Nephron (organoid): ENCODE data around the gene MACROD2.
"Not testable (repeated sequence)": the region's sequence is repeated elsewhere in the genome, so short reads cannot be mapped to it uniquely, and the experiment has no call there.

Experiments
- H3K27ac Mint-ChIP-seq, 3 experiments: 2 replicates each; pipeline ENCODE4 v1.8.0; 2020; ENCODE audit warnings: mixed read lengths in 3 of 3, mild to moderate bottlenecking in 2 of 3, moderate library complexity in 1 of 3
- H3K27me3 Mint-ChIP-seq: 2 replicates; pipeline ENCODE4 v1.8.0; 2021; ENCODE audit warnings: low read depth, mild to moderate bottlenecking, moderate library complexity, mixed read lengths
- H3K36me3 Mint-ChIP-seq: 2 replicates; pipeline ENCODE4 v1.8.0; 2020; ENCODE audit warnings: low read depth, mixed read lengths
- H3K4me1 Mint-ChIP-seq: 2 replicates; pipeline ENCODE4 v1.8.0; 2020; ENCODE audit warnings: mixed read lengths
- H3K4me3 Mint-ChIP-seq, 3 experiments: 2 replicates each; pipeline ENCODE4 v1.8.0; 2020; ENCODE audit warnings: mild to moderate bottlenecking in 3 of 3, mixed read lengths in 3 of 3, moderate library complexity in 2 of 3
- H3K9me3 Mint-ChIP-seq: 2 replicates; pipeline ENCODE4 v1.8.0; 2020; ENCODE audit warnings: mixed read lengths
- TF ChIP-seq, protein P1 (sequence below), 3 experiments: fragments of 200-600 bp; sonication (generic); IDR thresholded peaks; one replicate each; pipeline ENCODE4 v1.5.0; 2021; ENCODE audit warnings: antibody characterized with exemption in 3 of 3; ENCODE audit not compliant: unreplicated experiment in 3 of 3

Gene MACROD2

GRCh38 chr20:14005996-14006395 lies 10.7 kb downstream of the MACROD2 start:
- Mint-ChIP-seq H3K27me3 (no peaks in the 10 kb centered on the region), H3K4me3 (no peak overlapping the region), H3K4me1 (no peaks in the 10 kb centered on the region), H3K36me3 (peaks cover 16% of the 10 kb centered on the region), H3K9me3 (peaks cover 13% of the 10 kb centered on the region), H3K27ac (no peak overlapping the region)
- TF ChIP-seq, protein P1, sequence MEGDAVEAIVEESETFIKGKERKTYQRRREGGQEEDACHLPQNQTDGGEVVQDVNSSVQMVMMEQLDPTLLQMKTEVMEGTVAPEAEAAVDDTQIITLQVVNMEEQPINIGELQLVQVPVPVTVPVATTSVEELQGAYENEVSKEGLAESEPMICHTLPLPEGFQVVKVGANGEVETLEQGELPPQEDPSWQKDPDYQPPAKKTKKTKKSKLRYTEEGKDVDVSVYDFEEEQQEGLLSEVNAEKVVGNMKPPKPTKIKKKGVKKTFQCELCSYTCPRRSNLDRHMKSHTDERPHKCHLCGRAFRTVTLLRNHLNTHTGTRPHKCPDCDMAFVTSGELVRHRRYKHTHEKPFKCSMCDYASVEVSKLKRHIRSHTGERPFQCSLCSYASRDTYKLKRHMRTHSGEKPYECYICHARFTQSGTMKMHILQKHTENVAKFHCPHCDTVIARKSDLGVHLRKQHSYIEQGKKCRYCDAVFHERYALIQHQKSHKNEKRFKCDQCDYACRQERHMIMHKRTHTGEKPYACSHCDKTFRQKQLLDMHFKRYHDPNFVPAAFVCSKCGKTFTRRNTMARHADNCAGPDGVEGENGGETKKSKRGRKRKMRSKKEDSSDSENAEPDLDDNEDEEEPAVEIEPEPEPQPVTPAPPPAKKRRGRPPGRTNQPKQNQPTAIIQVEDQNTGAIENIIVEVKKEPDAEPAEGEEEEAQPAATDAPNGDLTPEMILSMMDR (IDR thresholded peaks at IDR 0.05; ENCODE audit: unreplicated experiment in 3 of 3), result no peak

DNA sequence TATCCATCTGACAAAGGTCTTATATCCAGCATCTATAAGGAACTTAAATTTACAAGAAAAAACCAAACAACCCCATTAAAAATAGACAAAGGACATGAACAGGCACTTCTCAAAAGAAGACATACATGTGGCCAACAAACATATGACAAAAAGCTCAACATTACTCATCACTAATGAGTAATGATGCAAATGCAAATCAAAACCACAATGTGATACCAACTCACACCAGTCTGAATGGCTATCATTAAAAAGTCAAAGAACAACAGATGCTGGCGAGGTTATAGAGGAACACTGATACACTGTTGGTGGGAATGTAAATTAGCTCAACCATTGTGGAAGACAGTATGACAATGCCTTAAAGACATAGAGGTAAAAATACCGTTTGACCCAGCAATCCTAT lies 13.9 kb downstream of the MACROD2 start:
- TF ChIP-seq, protein P1 (IDR thresholded peaks at IDR 0.05; ENCODE audit: unreplicated experiment in 3 of 3), result no peak
- H3K27me3 Mint-ChIP-seq, result no peaks in the 10 kb centered on the region
- H3K4me3 Mint-ChIP-seq, result no peak overlapping the region
- H3K36me3 Mint-ChIP-seq, result peaks cover 24% of the 10 kb centered on the region
- H3K9me3 Mint-ChIP-seq, result peaks cover 19% of the 10 kb centered on the region
- no peaks in the 10 kb centered on the region for H3K4me1 Mint-ChIP-seq
- no peak overlapping the region for H3K27ac Mint-ChIP-seq

DNA sequence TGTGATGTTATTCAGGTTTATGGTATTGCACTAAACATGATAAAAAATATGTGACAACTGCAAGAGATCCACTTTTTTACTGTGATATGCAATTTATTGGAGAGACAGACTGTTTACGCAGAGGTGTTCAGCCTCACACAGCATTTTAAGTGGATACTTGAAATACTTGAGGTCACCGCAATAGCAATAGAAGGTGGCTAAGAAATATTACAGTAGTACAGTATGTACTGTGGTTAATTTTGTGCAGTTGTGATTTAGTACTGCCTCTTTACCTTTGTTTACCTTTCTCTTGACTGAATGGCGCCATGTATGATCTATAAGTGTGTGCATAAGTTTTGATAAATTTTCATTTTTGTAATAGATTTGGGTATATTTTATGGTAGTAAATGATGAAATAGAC lies 17.4 kb downstream of the MACROD2 start:
- Mint-ChIP-seq H3K27me3 (no peaks in the 10 kb centered on the region), H3K9me3 (peaks cover 37% of the 10 kb centered on the region), H3K36me3 (peaks cover 33% of the 10 kb centered on the region), H3K27ac (no peak overlapping the region), H3K4me3 (no peak overlapping the region), H3K4me1 (no peaks in the 10 kb centered on the region)
- TF ChIP-seq, protein P1 (IDR thresholded peaks at IDR 0.05; ENCODE audit: unreplicated experiment in 3 of 3), result no peak

DNA sequence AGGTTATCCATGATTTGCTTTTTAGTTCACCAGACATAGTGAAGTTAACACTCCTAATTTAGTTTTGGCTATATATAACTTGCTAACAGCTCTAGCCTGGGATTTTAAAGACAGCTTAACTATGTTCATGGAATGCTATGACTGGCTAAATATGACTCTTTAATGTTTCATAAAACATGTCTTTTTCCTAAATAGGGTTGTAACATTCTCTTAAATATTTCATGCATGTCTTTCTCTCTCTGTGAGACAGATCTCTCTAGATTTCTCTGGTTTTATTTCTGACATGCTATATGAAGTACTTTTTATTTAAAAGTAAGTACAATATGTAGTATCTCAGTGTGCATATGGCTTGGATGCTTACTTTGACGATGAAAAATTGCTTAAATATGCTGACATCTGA lies 35.7 kb downstream of the MACROD2 start:
- no peak overlapping the region for H3K27ac Mint-ChIP-seq
- no peak overlapping the region for H3K4me3 Mint-ChIP-seq
- TF ChIP-seq, protein P1 (IDR thresholded peaks at IDR 0.05; ENCODE audit: unreplicated experiment in 3 of 3), result no peak
- no peaks in the 10 kb centered on the region for H3K27me3 Mint-ChIP-seq
- H3K36me3 Mint-ChIP-seq, result peaks cover 6% of the 10 kb centered on the region
- no peaks in the 10 kb centered on the region for H3K4me1 Mint-ChIP-seq
- H3K9me3 Mint-ChIP-seq, result peaks cover 8% of the 10 kb centered on the region

DNA sequence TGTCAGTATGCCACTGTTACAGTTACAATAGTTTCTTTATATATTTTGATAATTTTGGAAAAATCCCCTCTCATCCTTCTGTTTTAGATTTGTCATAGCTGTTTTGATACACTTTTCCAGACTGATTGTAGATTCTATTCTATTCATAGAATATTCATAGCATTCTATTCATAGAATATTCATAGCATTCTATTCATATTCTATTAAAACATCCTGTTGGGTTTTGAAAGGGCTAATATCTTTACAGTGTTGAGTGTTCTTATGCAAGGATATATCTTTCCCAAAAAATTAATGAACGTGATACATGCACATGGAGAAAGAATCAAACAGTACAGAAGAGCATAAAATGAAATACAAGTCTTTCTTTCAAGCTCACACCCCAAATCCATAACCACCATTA lies 38.0 kb downstream of the MACROD2 start:
- Mint-ChIP-seq H3K4me1 (no peaks in the 10 kb centered on the region), H3K4me3 (no peak overlapping the region), H3K27ac (no peak overlapping the region), H3K9me3 (no peaks in the 10 kb centered on the region), H3K27me3 (no peaks in the 10 kb centered on the region), H3K36me3 (peaks cover 3% of the 10 kb centered on the region)
- TF ChIP-seq, protein P1 (IDR thresholded peaks at IDR 0.05; ENCODE audit: unreplicated experiment in 3 of 3), result no peak

- no peaks in the 10 kb centered on the region for H3K4me1 Mint-ChIP-seq
- no peaks in the 10 kb centered on the region for H3K9me3 Mint-ChIP-seq
- TF ChIP-seq, protein P1 (IDR thresholded peaks at IDR 0.05; ENCODE audit: unreplicated experiment in 3 of 3), result no peak
- no peak overlapping the region for H3K4me3 Mint-ChIP-seq
- no peaks in the 10 kb centered on the region for H3K36me3 Mint-ChIP-seq
- no peaks in the 10 kb centered on the region for H3K27me3 Mint-ChIP-seq
- H3K27ac Mint-ChIP-seq, result no peak overlapping the region
Observed at GRCh38 chr20:14036567-14036966, 41.3 kb downstream of the MACROD2 start.

DNA sequence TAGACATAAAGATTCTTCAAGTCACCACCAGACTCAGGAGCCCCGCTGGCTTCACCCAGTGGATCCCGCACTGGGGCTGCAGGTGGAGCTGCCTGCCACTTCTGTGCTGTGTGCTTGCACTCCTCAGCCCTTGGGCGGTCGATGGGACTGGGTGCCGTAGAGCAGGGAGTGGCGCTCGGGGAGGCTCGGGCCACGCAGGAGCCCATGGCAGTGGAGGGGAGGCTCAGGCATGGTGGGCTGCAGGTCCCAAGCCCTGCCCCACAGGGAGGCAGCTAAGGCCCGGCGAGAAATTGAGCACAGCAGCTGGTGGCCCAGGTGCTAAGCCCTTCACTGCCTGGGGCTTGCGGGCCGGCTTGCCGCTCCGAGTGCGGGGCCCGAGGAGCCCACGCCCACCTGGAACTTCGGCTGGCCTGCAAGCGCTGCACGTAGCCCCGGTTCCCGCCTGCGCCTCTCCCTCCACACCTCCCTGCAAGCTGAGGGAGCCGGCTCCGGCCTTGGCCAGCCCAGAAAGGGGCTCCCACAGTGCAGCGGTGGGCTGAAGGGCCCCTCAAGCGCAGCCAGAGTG lies 49.5 kb downstream of the MACROD2 start:
- H3K9me3 Mint-ChIP-seq, result not testable (repeated sequence)

More for the DNA sequence above, 49.5 kb downstream of the MACROD2 start:
- H3K27ac Mint-ChIP-seq, H3K36me3 Mint-ChIP-seq, H3K4me1 Mint-ChIP-seq, H3K27me3 Mint-ChIP-seq, H3K4me3 Mint-ChIP-seq: not testable (repeated sequence)
